Spinal cord (tissue), 10 donors: ENCODE data around the gene SERPINB2. TPM values are rescaled to one million over a fixed set of nuclear protein-coding genes. Genes with fewer than 3 reads are reported as not detected.
"Not testable (repeated sequence)": the region's sequence is repeated elsewhere in the genome, so short reads cannot be mapped to it uniquely, and the experiment has no call there.

Experiments
- DNase-seq, 6 donors: peaks; one replicate each; pipeline versions ENCODE4 v3.0.0 to v3.0.0-alpha.2; 2013 to 2015; ENCODE audit warnings: low spot score in 6 of 6, low read depth in 4 of 6
- H3K27ac ChIP-seq: one replicate; pipeline ENCODE4 v1.5.1; 2013; ENCODE audit warnings: low read depth, low read length, control low read depth
- H3K27me3 ChIP-seq: one replicate; pipeline ENCODE4 v1.6.1; 2013; ENCODE audit warnings: low read length; ENCODE audit not compliant: control insufficient read depth, insufficient read depth
- H3K36me3 ChIP-seq: one replicate; pipeline ENCODE4 v1.6.1; 2013; ENCODE audit warnings: low read length; ENCODE audit not compliant: control insufficient read depth, insufficient read depth
- H3K4me1 ChIP-seq: one replicate; pipeline ENCODE4 v1.6.1; 2013; ENCODE audit warnings: low read length; ENCODE audit not compliant: control insufficient read depth, insufficient read depth
- H3K4me3 ChIP-seq: one replicate; pipeline ENCODE4 v1.5.1; 2013; ENCODE audit warnings: low read depth, low read length, control low read depth
- H3K9me3 ChIP-seq: one replicate; pipeline ENCODE4 v1.6.1; 2013; ENCODE audit warnings: low read length; ENCODE audit not compliant: control insufficient read depth, insufficient read depth
- WGBS: methylation state at CpG from one replicate; pipeline ENCODE4 v1.1.5; 2013; ENCODE audit warnings: missing lambda C conversion rate; ENCODE audit not compliant: insufficient coverage; 5-methylcytosine and 5-hydroxymethylcytosine counted together
- polyA plus RNA-seq, 2 donors: library from polyadenylated mRNA; unstranded; fragments of 120-200 nt; gene quantifications; one replicate each; pipeline ENCODE4 v1.2.1, GENCODE V29; 2013; ENCODE audit not compliant: insufficient read length in 2 of 2
- total RNA-seq, 2 donors: library from RNA; depleted of rRNA in 1 of 2; stranded (reverse); fragments of 120-200 nt in 1 of 2; fragments of >200 nt in 1 of 2; gene quantifications; one replicate each; pipeline versions ENCODE4 v1.2.3 to v1.2.4, GENCODE V29; 2013 to 2014
- donor health status: healthy.

SERPINB2 gene
- total and polyA plus RNA-seq, 4 donors: 0.28 to 0.69 TPM; not detected in 2

DNA sequence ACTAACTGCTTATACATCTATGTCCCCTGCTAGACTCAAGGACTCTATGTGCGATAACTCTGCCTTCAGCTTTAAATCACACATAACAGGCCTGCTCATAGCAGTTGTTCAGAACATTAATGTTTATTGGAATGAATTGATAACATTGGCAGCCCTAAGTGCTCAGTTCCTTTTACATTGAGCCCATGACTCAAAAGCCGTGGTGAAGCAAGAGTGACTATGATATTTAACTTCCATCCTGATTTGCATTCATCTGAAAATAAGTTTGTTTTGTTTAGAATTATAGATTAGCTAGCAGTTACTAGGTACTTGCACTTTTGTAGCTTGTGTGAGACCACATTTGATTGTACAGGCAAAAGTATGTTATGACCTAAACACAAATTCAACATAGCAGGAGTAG is 34.5 kb downstream of the SERPINB2 start:
- WGBS: no CpG with 5 or more reads among the region's 2 CpGs
- Histone ChIP-seq H3K4me1 (no peaks in the 10 kb centered on the region), H3K4me3 (no peak overlapping the region), H3K36me3 (no peaks in the 10 kb centered on the region), H3K27me3 (no peaks in the 10 kb centered on the region), H3K9me3 (no peaks in the 10 kb centered on the region), H3K27ac (no peak overlapping the region)
- DNase-seq: no peak

DNA sequence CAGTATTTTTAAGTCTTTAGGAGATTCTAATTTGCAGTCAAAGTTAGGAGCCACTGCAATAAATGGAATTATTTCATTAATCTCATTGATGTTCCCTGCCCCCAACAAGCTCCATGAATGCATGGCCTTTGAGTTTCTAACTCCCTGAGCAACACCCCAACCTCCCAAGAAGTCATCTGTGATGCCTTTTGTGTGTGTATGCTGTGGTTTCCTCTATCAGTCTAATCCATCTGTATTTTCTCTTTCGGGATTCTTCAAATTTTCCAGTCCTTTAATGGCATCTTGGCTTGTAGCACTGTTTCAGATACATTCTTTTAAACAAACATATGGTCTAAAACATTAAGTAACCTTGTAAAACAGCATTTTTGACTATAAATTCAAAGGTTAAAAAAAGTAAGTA is 37.0 kb downstream of the SERPINB2 start:
- Histone ChIP-seq H3K4me3 (no peak overlapping the region), H3K27me3 (no peaks in the 10 kb centered on the region), H3K27ac (no peak overlapping the region), H3K36me3 (no peaks in the 10 kb centered on the region), H3K9me3 (no peaks in the 10 kb centered on the region), H3K4me1 (no peaks in the 10 kb centered on the region)
- no CpG with 5 or more reads among the region's 1 CpG for WGBS
- DNase-seq: no peak

DNA sequence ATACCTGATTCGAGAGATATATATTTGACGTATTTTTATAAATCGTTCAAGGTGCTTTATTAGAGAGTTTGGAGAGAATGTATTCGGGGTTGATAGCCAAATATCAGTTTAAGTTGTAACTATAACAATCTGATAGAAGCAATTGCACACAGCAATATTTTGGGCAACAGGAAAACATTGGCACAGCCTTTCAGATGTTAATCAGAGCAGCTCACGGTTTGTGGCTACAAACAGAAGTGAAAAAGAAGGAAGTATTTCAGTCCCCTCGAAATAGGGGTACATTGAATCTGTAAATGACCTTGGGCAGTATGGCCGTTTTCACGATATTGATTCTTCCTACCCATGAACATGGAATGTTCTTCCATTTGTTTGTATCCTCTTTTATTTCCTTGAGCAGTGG is 40.8 kb downstream of the SERPINB2 start:
- WGBS: no CpG with 5 or more reads among the region's 8 CpGs
- no peaks in the 10 kb centered on the region for H3K4me1 ChIP-seq
- no peak overlapping the region for H3K4me3 ChIP-seq
- no peak overlapping the region for H3K27ac ChIP-seq
- no peaks in the 10 kb centered on the region for H3K27me3 ChIP-seq
- no peak for DNase-seq
- no peaks in the 10 kb centered on the region for H3K36me3 ChIP-seq
- H3K9me3 ChIP-seq: no peaks in the 10 kb centered on the region

DNA sequence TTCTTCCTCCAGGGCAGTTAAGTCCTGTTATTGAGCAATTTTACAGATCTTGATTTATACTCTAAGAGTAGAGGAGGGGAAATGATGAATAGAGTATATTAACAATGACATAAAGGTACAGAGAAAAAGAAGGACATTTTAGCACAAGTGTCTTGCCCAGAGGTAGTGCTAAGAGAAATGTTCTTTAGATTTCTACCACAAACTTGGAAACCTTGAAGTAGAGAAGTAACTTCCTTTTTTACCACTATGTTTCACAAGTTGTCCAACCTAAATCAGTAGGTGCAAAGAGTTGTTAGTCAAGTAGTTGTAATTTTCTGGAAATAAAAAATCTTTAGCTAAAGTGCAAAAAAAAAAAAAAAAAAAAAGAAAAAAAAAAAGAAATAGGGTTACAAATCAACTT is 41.9 kb downstream of the SERPINB2 start:
- not testable (repeated sequence) for H3K27me3 ChIP-seq, H3K4me3 ChIP-seq, H3K9me3 ChIP-seq, H3K36me3 ChIP-seq, H3K27ac ChIP-seq, DNase-seq, H3K4me1 ChIP-seq

DNA sequence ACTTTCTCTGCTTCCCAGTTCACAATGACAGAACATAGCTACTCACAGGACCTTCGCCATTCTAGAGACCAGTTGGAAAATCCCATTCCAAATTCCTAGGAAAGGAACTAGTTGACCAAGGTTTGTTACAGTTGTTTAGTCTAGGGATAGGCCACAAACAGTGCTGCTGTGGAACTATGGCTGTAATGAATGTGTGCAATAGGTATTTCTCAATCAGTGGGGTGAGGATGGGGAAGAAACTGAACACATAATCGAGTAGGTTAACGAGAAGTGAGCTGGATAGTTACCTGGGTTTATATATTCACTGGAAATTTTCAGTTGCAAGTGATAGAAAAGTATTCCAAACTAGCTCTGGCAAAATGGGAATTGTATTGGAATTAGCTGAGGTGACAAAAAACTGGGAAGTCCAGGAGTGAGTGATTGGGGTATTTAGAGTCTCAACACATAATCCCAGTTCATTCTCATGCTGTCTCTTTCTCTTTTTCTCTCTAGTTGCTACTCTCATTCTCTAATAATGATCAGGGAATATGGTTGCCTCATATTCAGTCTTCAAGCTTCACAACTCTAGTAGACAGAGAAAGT is 43.4 kb downstream of the SERPINB2 start:
- Histone ChIP-seq H3K4me3 (no peak overlapping the region), H3K27ac (no peak overlapping the region), H3K27me3 (no peaks in the 10 kb centered on the region), H3K4me1 (peaks cover under 1% of the 10 kb centered on the region), H3K36me3 (no peaks in the 10 kb centered on the region), H3K9me3 (no peaks in the 10 kb centered on the region)
- DNase-seq: no peak
- WGBS: 85% methylated on average over 2 of the region's 3 CpGs

DNA sequence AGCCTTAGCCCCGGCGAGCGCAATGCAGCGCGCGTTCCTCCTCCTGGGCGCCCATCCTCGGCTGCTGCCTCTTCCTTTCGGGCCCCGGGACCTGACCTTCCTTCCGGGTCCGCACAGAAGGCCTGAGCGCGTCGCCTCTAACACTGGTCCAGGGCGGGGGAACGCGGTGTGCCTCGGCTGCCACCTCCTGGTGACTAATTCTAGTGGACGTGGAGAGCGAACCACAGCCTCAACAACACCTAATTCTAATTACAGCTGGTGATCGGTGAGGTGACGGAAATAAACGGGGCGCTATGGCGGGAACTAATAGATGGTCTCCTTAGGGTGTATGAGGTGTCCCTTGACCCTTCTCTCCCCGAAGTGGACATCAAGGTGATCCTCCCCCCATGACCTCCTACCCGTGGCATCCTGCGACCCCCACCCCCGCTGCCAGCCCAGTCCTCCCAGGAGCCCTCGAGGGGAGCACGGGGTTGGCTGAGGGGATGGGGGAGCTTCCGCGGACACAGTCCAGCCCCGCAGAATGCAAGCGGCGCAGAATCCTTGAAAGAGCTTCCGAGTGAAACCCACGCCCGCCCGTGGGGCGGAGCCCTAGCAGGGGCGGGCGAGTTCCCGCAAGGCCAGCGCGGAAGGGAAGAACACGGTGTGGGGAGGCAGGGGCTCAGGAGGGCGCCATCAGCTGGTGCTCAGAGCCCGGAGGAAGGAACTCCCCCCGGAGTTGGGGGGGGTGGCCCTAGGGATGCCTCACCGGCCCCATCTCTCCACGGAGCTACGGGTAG is 48.8 kb downstream of the SERPINB2 start:
- Histone ChIP-seq H3K4me1 (peaks cover 14% of the 10 kb centered on the region), H3K4me3 (peak overlapping the region; percentile 65), H3K36me3 (no peaks in the 10 kb centered on the region), H3K27ac (no peak overlapping the region), H3K9me3 (no peaks in the 10 kb centered on the region), H3K27me3 (peaks cover 5% of the 10 kb centered on the region)
- WGBS: under 1% methylated on average over 40 of the region's 54 CpGs
- peak in 5 of 6 donors; percentile 35 to 90 (median 49) for DNase-seq

DNA sequence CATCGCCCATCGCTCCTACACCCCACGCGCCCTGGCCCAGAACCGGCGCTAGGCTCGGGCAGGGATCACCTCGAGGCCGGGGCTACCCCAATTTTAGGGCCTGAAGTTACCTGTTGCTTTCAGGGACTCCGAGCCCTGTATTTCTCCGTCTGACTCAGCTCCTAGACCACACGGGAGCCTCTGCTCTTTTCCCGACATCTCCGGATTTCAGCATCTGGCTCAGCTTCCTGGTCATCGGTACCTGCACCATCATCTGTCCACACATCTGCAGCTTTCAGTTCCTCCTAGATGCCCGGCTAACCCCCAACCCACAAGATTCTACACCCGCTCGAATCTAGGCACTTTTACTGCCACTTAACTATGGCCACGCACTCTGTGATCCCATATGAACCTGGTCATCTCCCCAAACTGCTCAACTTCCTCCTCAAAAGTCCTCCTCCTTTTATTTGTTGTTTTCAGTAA is 49.5 kb downstream of the SERPINB2 start:
- Histone ChIP-seq H3K9me3 (no peaks in the 10 kb centered on the region), H3K36me3 (no peaks in the 10 kb centered on the region), H3K4me1 (peaks cover 14% of the 10 kb centered on the region), H3K27ac (no peak overlapping the region), H3K27me3 (peaks cover 5% of the 10 kb centered on the region), H3K4me3 (peak overlapping the region; percentile 65)
- no peak for DNase-seq
- 39% methylated on average over 19 of the region's 19 CpGs for WGBS

DNA sequence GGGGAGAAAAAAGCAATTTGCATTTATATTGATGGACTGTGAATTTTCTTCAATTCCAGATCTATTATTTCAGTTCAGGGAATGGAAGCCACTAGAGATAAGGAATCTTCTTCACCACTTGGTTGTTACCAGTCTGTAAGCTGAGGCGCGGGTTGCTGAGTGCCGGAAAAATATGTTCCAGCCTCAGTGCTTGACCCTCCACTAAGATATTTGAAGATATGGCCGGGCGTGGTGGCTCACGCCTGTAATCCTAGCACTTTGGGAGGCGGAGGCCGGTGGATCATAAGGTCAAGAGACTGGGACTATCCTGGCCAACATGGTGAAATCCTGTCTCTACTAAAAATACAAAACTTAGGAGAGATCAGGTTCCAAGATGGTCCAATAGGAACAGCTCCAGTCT is 52.5 kb downstream of the SERPINB2 start:
- 98% methylated on average over 6 of the region's 8 CpGs for WGBS
- no peak overlapping the region for H3K4me3 ChIP-seq

DNA sequence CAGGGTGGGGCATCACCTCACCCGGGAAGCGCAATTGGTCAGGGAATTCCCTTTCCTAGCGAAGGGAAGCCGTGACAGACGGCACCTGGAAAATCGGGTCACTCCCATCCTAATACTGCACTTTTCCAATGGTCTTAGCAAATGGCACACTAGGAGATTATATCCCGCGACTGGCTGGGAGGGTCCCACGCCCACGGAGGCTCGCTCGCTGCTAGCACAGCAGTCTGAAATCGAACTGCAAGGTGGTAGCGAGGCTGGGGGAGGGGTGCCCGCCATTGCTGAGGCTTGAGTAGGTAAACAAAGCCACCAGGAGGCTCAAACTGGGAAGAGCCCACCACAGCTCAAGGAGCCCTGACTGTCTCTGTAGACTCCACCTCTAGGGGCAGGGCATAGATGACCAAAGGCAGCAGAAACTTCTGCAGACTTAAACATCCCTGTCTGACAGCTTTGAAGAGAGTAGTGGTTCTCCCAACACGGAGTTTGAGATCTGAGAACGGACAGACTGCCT is 53.1 kb downstream of the SERPINB2 start:
- H3K27ac ChIP-seq, H3K4me3 ChIP-seq, H3K36me3 ChIP-seq, DNase-seq, H3K9me3 ChIP-seq, H3K27me3 ChIP-seq: not testable (repeated sequence)
- WGBS: 82% methylated on average over 17 of the region's 17 CpGs
- peaks cover 14% of the 10 kb centered on the region for H3K4me1 ChIP-seq

More for the DNA sequence above, 52.5 kb downstream of the SERPINB2 start:
- Histone ChIP-seq H3K4me1 (peaks cover 14% of the 10 kb centered on the region), H3K27me3 (peaks cover 5% of the 10 kb centered on the region), H3K27ac (no peak overlapping the region), H3K36me3 (no peaks in the 10 kb centered on the region), H3K9me3 (no peaks in the 10 kb centered on the region)
- DNase-seq: no peak
